ENCODE measurements around the gene MINDY1. TPM values are rescaled to one million over a fixed set of nuclear protein-coding genes. Genes with fewer than 3 reads are reported as not detected.
A peak's percentile ranks its signal among the peaks of the same experiment; 100 is the strongest.

MINDY1 gene
- total RNA-seq (10 to 100 TPM; 13.3 to 37.5 (median 32.7) TPM), polyA plus RNA-seq (10 to 100 TPM in 2 of 3 donors, 1 to 10 TPM in 1; 6.0 to 12.5 (median 12.5) TPM)
- long read RNA-seq, donor 1 = 0 reads
- long read RNA-seq, donor 2 = 0 reads
- long read RNA-seq, donor 3, partial matches to known transcripts = 0 of 1 reads
- long read RNA-seq, donor 3, other reads (novel, unspliced or antisense) = 0 of 1 reads
- long read RNA-seq, donor 4, partial matches to known transcripts = 1 of 10 reads
- long read RNA-seq, donor 4, other reads (novel, unspliced or antisense) = 9 of 10 reads
- long read RNA-seq, donor 5, partial matches to known transcripts = 13 of 32 reads
- long read RNA-seq, donor 5, other reads (novel, unspliced or antisense) = 15 of 32 reads
- long read RNA-seq, donor 6, partial matches to known transcripts = 1 of 6 reads
- long read RNA-seq, donor 6, other reads (novel, unspliced or antisense) = 5 of 6 reads
- long read RNA-seq, donor 7 = 0 reads
- long read RNA-seq, donor 8 = 0 reads
- long read RNA-seq, donor 9 = 0 reads
- long read RNA-seq, donor 10 = 0 reads

- peaks cover 21 to 71% of the 10 kb centered on the region in 2 donors for H3K4me1 ChIP-seq (replicated peaks in 1 of 2)
- H3K9me3 ChIP-seq (replicated peaks in 1 of 3) = no peaks in the 10 kb centered on the region
- DNase-seq = peak; percentile 70 to 88 (median 78)
- peak within 1 kb of the TSS in 3 of 4 donors; percentile 45 to 93 (median 57) for H3K4me3 ChIP-seq
- TF ChIP-seq POLR2A (IDR thresholded peaks at IDR 0.05) (peak; percentile 42 to 81), CTCF (IDR thresholded peaks at IDR 0.05) (peak; percentile 17 to 64 (median 48))
- H3K36me3 ChIP-seq (replicated peaks in 1 of 2) = peaks cover 0 to 16% of the 10 kb centered on the region in 2 donors
- H3K27ac ChIP-seq = peak within 1 kb of the TSS; percentile 74 to 95 (median 76)
- H3K27me3 ChIP-seq = no peaks in the 10 kb centered on the region
- 1 to 2% (median 1%) methylated on average over 14 to 18 of the region's 18 CpGs for WGBS, 4 donors
- intact Hi-C loops (cut with DNase I) = no loop called here
Measured at GRCh38 chr1:151006327-151007052, at the start of gene MINDY1. TSS of gene MINDY1 (minus strand) at chr1:151006902. CDS start at chr1:151002617, 4,285 bp downstream.

- DNase-seq = no peak
- peak overlapping the region in 1 of 4 donors; percentile 92 for H3K4me3 ChIP-seq
- no peak for TF ChIP-seq POLR2A (IDR thresholded peaks at IDR 0.05)
- TF ChIP-seq CTCF (IDR thresholded peaks at IDR 0.05) = no peak
- peaks cover 0 to 51% of the 10 kb centered on the region in 2 donors for H3K36me3 ChIP-seq (replicated peaks in 1 of 2)
- H3K4me1 ChIP-seq (replicated peaks in 1 of 2) = peaks cover 30% of the 10 kb centered on the region in 2 donors
- WGBS, 4 donors = 41 to 53% (median 43%) methylated on average over 2 of the region's 2 CpGs
- H3K27me3 ChIP-seq = no peaks in the 10 kb centered on the region
- peak overlapping the region in 3 of 5 donors; percentile 75 to 96 (median 86) for H3K27ac ChIP-seq
- H3K9me3 ChIP-seq (replicated peaks in 1 of 3) = no peaks in the 10 kb centered on the region
- intact Hi-C loops (cut with DNase I) = no loop called here
Measured at GRCh38 chr1:151056149-151056548, 49.4 kb upstream of the MINDY1 start.

GRCh38 chr1:151055581-151055980 is 48.9 kb upstream of the MINDY1 start:
- no peaks in the 10 kb centered on the region for H3K9me3 ChIP-seq (replicated peaks in 1 of 3)
- no peak overlapping the region for H3K4me3 ChIP-seq
- peaks cover 30% of the 10 kb centered on the region in 2 donors for H3K4me1 ChIP-seq (replicated peaks in 1 of 2)
- TF ChIP-seq CTCF (IDR thresholded peaks at IDR 0.05) (no peak), POLR2A (IDR thresholded peaks at IDR 0.05) (no peak)
- intact Hi-C loops (cut with DNase I) = no loop called here
- no peak for DNase-seq
- no peaks in the 10 kb centered on the region for H3K27me3 ChIP-seq
- WGBS, 4 donors = 43 to 100% (median 68%) methylated on average over 1 to 2 of the region's 2 CpGs
- peak overlapping the region in 2 of 5 donors; percentile 26 to 96 for H3K27ac ChIP-seq
- peaks cover 0 to 51% of the 10 kb centered on the region in 2 donors for H3K36me3 ChIP-seq (replicated peaks in 1 of 2)

GRCh38 chr1:151054971-151055547 is 48.4 kb upstream of the MINDY1 start:
- intact Hi-C loops (cut with DNase I) = no loop called here
- Histone ChIP-seq H3K27ac (peak overlapping the region in 2 of 5 donors; percentile 26 to 96), H3K9me3 (replicated peaks in 1 of 3) (no peaks in the 10 kb centered on the region), H3K36me3 (replicated peaks in 1 of 2) (peaks cover 0 to 51% of the 10 kb centered on the region in 2 donors), H3K4me3 (no peak overlapping the region), H3K27me3 (no peaks in the 10 kb centered on the region), H3K4me1 (replicated peaks in 1 of 2) (peaks cover 26 to 33% of the 10 kb centered on the region in 2 donors)
- TF ChIP-seq CTCF (IDR thresholded peaks at IDR 0.05) (no peak), POLR2A (IDR thresholded peaks at IDR 0.05) (no peak)
- DNase-seq = no peak
- 86 to 91% (median 88%) methylated on average over 4 of the region's 4 CpGs for WGBS, 4 donors

All from adrenal gland (tissue), 19 donors.